ENCODE data around the gene KIF26B. TPM values are rescaled to one million over a fixed set of nuclear protein-coding genes. Genes with fewer than 3 reads are reported as not detected.

KIF26B gene
- total and polyA plus RNA-seq, 8 donors: 0.27 to 4.5 (median 0.63) TPM

- intact Hi-C loops (cut with DNase I): no loop called here
- 15 to 18% methylated on average over 2 of the region's 2 CpGs for WGBS, 2 donors
- no peaks in the 10 kb centered on the region for H3K36me3 ChIP-seq
These were observed 519.2 kb downstream of the KIF26B start for GRCh38 chr1:245673881-245674414.

DNA sequence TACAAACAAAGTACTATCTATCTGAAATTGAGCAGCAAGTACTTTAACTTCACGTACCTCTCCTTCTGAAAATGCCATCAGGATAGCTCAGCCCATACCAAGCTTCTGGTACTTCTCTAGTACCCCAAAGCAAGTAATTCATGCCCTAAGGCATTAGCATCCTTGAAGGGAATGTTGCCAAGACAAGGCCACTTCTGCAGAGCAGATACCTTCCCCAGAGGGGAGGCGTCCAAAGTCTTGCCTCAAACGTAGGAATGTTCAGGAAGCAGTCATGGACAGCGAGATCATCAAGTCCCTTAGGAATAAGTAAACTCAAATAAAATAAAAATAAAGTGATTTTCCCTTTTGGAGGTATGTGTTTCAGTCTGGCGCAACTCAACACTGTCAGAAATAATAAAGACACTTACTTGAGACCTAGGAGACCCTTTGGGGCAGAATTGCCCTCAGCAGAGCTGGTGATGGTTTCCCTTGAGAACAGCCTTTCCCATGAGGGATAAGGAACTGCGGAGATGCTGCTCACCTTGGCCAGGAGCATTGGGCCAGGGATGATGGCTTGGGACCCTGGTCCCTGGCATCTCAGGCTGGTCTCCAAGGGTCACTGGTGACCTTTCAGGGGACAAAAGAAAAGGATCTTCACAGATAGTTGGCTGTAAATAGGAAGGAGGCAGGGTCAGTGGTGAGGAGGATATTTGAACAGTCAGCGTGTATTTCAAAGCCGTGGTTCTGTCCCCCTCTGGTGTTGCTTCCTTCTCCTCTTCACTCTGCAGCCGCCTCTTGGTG is 522.9 kb downstream of the KIF26B start:
- H3K4me1 ChIP-seq: no peaks in the 10 kb centered on the region
- no peak for FAIRE-seq
- 73 to 85% methylated on average over 9 of the region's 9 CpGs for WGBS, 2 donors
- intact Hi-C loops (cut with DNase I): no loop called here
- H3K36me3 ChIP-seq: no peaks in the 10 kb centered on the region
- H3K4me3 ChIP-seq: no peak overlapping the region
- no peak overlapping the region for H3K27ac ChIP-seq
- no peaks in the 10 kb centered on the region for H3K27me3 ChIP-seq
- TF ChIP-seq CTCF (IDR thresholded peaks at IDR 0.05): no peak
- no peak for DNase-seq
- no peaks in the 10 kb centered on the region for H3K9me3 ChIP-seq
- ATAC-seq: no peak

More at GRCh38 chr1:245673881-245674414, 519.2 kb downstream of the KIF26B start:
- ATAC-seq (no peak), FAIRE-seq (no peak), DNase-seq (no peak)
- no peak for TF ChIP-seq CTCF (IDR thresholded peaks at IDR 0.05)
- H3K27ac ChIP-seq: no peak overlapping the region
- no peaks in the 10 kb centered on the region for H3K9me3 ChIP-seq
- H3K27me3 ChIP-seq: no peaks in the 10 kb centered on the region
- no peak overlapping the region for H3K4me3 ChIP-seq
- no peaks in the 10 kb centered on the region for H3K4me1 ChIP-seq

DNA sequence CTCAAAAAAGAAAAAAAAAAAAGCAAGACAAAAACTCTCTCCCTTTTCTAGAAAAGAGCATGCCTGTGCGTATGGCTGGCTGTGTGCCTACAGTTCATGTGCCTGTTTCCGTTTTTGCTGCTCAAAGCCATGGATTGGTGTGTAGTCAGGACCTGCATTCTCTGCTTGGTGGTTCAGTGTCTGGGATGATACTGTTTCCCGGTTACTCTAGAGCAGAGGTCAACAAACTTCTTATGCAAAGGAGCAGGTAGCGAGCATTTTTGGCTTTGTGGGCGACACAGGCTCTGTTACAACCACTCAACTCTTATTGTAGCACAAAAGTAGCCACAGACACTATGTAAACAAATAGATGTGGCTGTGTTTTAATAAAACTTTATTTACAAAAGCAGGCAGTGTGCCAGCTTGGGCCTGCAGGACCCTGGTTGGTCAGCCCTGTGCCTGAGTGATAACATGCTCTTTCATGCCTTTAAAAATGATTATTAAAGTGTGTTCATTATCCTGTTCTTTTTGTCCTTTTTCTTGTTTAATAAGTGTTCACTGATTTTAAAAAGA is 524.2 kb downstream of the KIF26B start:
- no peak for FAIRE-seq
- TF ChIP-seq CTCF (IDR thresholded peaks at IDR 0.05): no peak
- WGBS, 2 donors: 79 to 80% methylated on average over 5 of the region's 5 CpGs
- H3K36me3 ChIP-seq: no peaks in the 10 kb centered on the region
- no peak for DNase-seq
- no peak for ATAC-seq
- intact Hi-C loops (cut with DNase I): no loop called here
- no peaks in the 10 kb centered on the region for H3K4me1 ChIP-seq
- H3K9me3 ChIP-seq: no peaks in the 10 kb centered on the region
- H3K4me3 ChIP-seq: no peak overlapping the region
- no peaks in the 10 kb centered on the region for H3K27me3 ChIP-seq
- no peak overlapping the region for H3K27ac ChIP-seq

- H3K4me1 ChIP-seq: no peaks in the 10 kb centered on the region
- H3K36me3 ChIP-seq: no peaks in the 10 kb centered on the region
- intact Hi-C loops (cut with DNase I): no loop called here
- no peak for DNase-seq
- H3K27me3 ChIP-seq: no peaks in the 10 kb centered on the region
- FAIRE-seq: no peak
- ATAC-seq: peak in 1 of 4 donors; percentile 37
- 80 to 81% methylated on average over 24 of the region's 24 CpGs for WGBS, 2 donors
- no peak overlapping the region for H3K4me3 ChIP-seq
- H3K9me3 ChIP-seq: no peaks in the 10 kb centered on the region
- no peak for TF ChIP-seq CTCF (IDR thresholded peaks at IDR 0.05)
- H3K27ac ChIP-seq: no peak overlapping the region
These were observed 525.3 kb downstream of the KIF26B start for GRCh38 chr1:245679821-245680780.

All from pancreas (tissue), 10 donors.